Esophagus squamous epithelium (tissue), 4 donors: ENCODE data around the gene GREM2.

Experiments
- POLR2A ChIP-seq, 4 donors: fragments of 450-650 bp; IDR thresholded peaks; one replicate each; pipeline ENCODE4 v1.6.1; 2017; ENCODE audit warnings: antibody characterized with exemption in 4 of 4, mild to moderate bottlenecking in 4 of 4, moderate library complexity in 3 of 4
- TF ChIP-seq, protein P1 (sequence below), 6 experiments: fragments of 450-650 bp in 4 of 6; fragments of 200-600 bp in 2 of 6; sonication (generic) in 2 of 6; IDR thresholded peaks; one replicate each; pipeline ENCODE4 v1.5.1; 2016 to 2019; ENCODE audit warnings: antibody characterized with exemption in 6 of 6, mild to moderate bottlenecking in 4 of 6, moderate library complexity in 4 of 6

DNA sequence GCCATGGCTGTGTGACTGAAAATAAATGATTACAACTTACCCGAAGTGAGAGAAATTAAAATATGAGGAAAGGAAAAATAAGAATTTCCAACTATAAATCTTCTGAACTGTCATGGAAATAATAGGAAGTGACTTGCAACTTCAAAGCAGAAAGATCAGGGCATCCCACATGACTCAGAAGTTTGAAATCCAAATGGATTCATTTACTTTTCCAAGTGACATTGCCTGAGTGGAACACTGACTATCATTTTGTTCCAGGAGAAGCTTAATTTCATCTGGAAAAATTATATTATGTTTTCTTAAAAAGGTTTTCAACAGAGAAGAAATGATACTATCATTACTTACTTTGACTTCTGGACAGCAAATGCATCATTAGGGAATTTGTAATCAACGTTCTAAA lies 110.8 kb downstream of the GREM2 start:
- TF ChIP-seq, protein P1, sequence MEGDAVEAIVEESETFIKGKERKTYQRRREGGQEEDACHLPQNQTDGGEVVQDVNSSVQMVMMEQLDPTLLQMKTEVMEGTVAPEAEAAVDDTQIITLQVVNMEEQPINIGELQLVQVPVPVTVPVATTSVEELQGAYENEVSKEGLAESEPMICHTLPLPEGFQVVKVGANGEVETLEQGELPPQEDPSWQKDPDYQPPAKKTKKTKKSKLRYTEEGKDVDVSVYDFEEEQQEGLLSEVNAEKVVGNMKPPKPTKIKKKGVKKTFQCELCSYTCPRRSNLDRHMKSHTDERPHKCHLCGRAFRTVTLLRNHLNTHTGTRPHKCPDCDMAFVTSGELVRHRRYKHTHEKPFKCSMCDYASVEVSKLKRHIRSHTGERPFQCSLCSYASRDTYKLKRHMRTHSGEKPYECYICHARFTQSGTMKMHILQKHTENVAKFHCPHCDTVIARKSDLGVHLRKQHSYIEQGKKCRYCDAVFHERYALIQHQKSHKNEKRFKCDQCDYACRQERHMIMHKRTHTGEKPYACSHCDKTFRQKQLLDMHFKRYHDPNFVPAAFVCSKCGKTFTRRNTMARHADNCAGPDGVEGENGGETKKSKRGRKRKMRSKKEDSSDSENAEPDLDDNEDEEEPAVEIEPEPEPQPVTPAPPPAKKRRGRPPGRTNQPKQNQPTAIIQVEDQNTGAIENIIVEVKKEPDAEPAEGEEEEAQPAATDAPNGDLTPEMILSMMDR (IDR thresholded peaks at IDR 0.05) = no peak
- no peak for TF ChIP-seq POLR2A (IDR thresholded peaks at IDR 0.05)
